Keratinocyte (primary cell): ENCODE results near the gene SSTR4.

Source experiments
- CTCF ChIP-seq, 3 experiments: IDR thresholded peaks in 1 of 3; conservative IDR thresholded peaks in 1 of 3; optimal IDR thresholded peaks in 1 of 3; 2 replicates in 2 of 3; 3 replicates in 1 of 3; pipeline versions ENCODE3 to v1.5.1; 2011; ENCODE audit warnings: low read length in 3 of 3, mild to moderate bottlenecking in 3 of 3, moderate library complexity in 2 of 3, control low read depth in 1 of 3, inconsistent platforms in 1 of 3; ENCODE audit not compliant: insufficient read depth in 2 of 3; ENCODE audit errors: extremely low read depth in 1 of 3
- EZH2 ChIP-seq: IDR thresholded peaks from one replicate; pipeline ENCODE4 v1.6.1; 2012; ENCODE audit warnings: inconsistent platforms, mild to moderate bottlenecking, low read length, moderate library complexity

- TF ChIP-seq CTCF (optimal IDR thresholded peaks at IDR 0.05 in 1 of 3, IDR thresholded peaks at IDR 0.05 in 1 of 3, conservative IDR thresholded peaks at IDR 0.05 in 1 of 3; ENCODE audit: extremely low read depth in 1 of 3, insufficient read depth in 2 of 3, low read length in 3 of 3) (no peak), EZH2 (no peak)
Measured at GRCh38 chr20:23068283-23068682, 33.2 kb downstream of the SSTR4 start.
